ENCODE data around the gene NTRK3. TPM values are rescaled to one million over a fixed set of nuclear protein-coding genes. Genes with fewer than 3 reads are reported as not detected.

Gene NTRK3
- total and polyA plus RNA-seq, 8 donors, result 0.13 to 1.1 (median 0.60) TPM

- TF ChIP-seq CTCF (IDR thresholded peaks at IDR 0.05), result no peak
- no peaks in the 10 kb centered on the region for H3K4me1 ChIP-seq
- no peaks in the 10 kb centered on the region for H3K9me3 ChIP-seq
- intact Hi-C loops (cut with DNase I), result no loop called here
- H3K36me3 ChIP-seq, result no peaks in the 10 kb centered on the region
- no peak for FAIRE-seq
- WGBS, 2 donors, result 22 to 46% methylated on average over 3 of the region's 3 CpGs
- ATAC-seq, result no peak
- no peaks in the 10 kb centered on the region for H3K27me3 ChIP-seq
- H3K27ac ChIP-seq, result no peak overlapping the region
- H3K4me3 ChIP-seq, result no peak overlapping the region
- no peak for DNase-seq
Observed at GRCh38 chr15:87947560-87947959, 309.0 kb downstream of the NTRK3 start.

- no peak for FAIRE-seq
- ATAC-seq, result no peak
- no peaks in the 10 kb centered on the region for H3K9me3 ChIP-seq
- no peak overlapping the region for H3K4me3 ChIP-seq
- WGBS, 2 donors, result 57 to 62% methylated on average over 3 of the region's 3 CpGs
- intact Hi-C loops (cut with DNase I), result no loop called here
- no peak overlapping the region for H3K27ac ChIP-seq
- TF ChIP-seq CTCF (IDR thresholded peaks at IDR 0.05), result no peak
- no peak for DNase-seq
- no peaks in the 10 kb centered on the region for H3K36me3 ChIP-seq
- H3K27me3 ChIP-seq, result no peaks in the 10 kb centered on the region
- no peaks in the 10 kb centered on the region for H3K4me1 ChIP-seq
Observed at GRCh38 chr15:87945246-87945645, 311.3 kb downstream of the NTRK3 start.

- H3K4me1 ChIP-seq, result no peaks in the 10 kb centered on the region
- H3K36me3 ChIP-seq, result no peaks in the 10 kb centered on the region
- no peak for TF ChIP-seq CTCF (IDR thresholded peaks at IDR 0.05)
- H3K27ac ChIP-seq, result no peak overlapping the region
- H3K4me3 ChIP-seq, result no peak overlapping the region
- FAIRE-seq, result no peak
- peak in 1 of 6 donors; percentile 3 for DNase-seq
- no peaks in the 10 kb centered on the region for H3K9me3 ChIP-seq
- no peak for ATAC-seq
- no peaks in the 10 kb centered on the region for H3K27me3 ChIP-seq
- WGBS, 2 donors, result 47 to 53% methylated on average over 7 of the region's 7 CpGs
- intact Hi-C loops (cut with DNase I), result no loop called here
Observed at GRCh38 chr15:87944691-87945090, 311.8 kb downstream of the NTRK3 start.

GRCh38 chr15:87944050-87944449, 312.5 kb downstream of the NTRK3 start:
- H3K9me3 ChIP-seq, result no peaks in the 10 kb centered on the region
- FAIRE-seq (no peak), DNase-seq (no peak), ATAC-seq (no peak)
- H3K27ac ChIP-seq, result no peak overlapping the region
- TF ChIP-seq CTCF (IDR thresholded peaks at IDR 0.05), result no peak
- no peak overlapping the region for H3K4me3 ChIP-seq
- WGBS, 2 donors, result 34 to 35% methylated on average over 3 of the region's 3 CpGs
- H3K27me3 ChIP-seq, result no peaks in the 10 kb centered on the region
- H3K4me1 ChIP-seq, result no peaks in the 10 kb centered on the region
- intact Hi-C loops (cut with DNase I), result no loop called here
- H3K36me3 ChIP-seq, result no peaks in the 10 kb centered on the region

- intact Hi-C loops (cut with DNase I), result no loop called here
- no peak for FAIRE-seq
- Histone ChIP-seq H3K4me1 (no peaks in the 10 kb centered on the region), H3K4me3 (no peak overlapping the region), H3K27me3 (no peaks in the 10 kb centered on the region), H3K27ac (no peak overlapping the region), H3K9me3 (no peaks in the 10 kb centered on the region), H3K36me3 (no peaks in the 10 kb centered on the region)
- WGBS, 2 donors, result 45 to 52% methylated on average over 3 of the region's 3 CpGs
- no peak for TF ChIP-seq CTCF (IDR thresholded peaks at IDR 0.05)
- ATAC-seq, result no peak
- no peak for DNase-seq
Observed at GRCh38 chr15:87943626-87944025, 312.9 kb downstream of the NTRK3 start.
